Right lobe of liver (tissue), 4 donors: ENCODE results near the gene ENTPD1.

Experiments used
- CTCF ChIP-seq, 4 donors: fragments of 200-600 bp in 3 of 4; fragments of 450-650 bp in 1 of 4; IDR thresholded peaks; one replicate each; pipeline versions ENCODE4 v1.5.1 to v1.8.0; 2016 to 2022; ENCODE audit warnings: antibody characterized with exemption in 4 of 4, mild to moderate bottlenecking in 2 of 4
- POLR2A ChIP-seq: fragments of 450-650 bp; IDR thresholded peaks from one replicate; pipeline ENCODE4 v1.6.1; 2017; ENCODE audit warnings: antibody characterized with exemption, mild to moderate bottlenecking
- donor health status: DM: no; HTN: no; CAD: no.
- donor health status: DM: no; HTN: no; CAD: no.
- donor health status: DM: no; HTN: yes; CAD: no.

GRCh38 chr10:95794195-95794594, 38.2 kb downstream of the ENTPD1 start:
- no peak for TF ChIP-seq CTCF (IDR thresholded peaks at IDR 0.05)
- no peak for TF ChIP-seq POLR2A
